GM12878 (cell line): Measurements from ENCODE around the gene CLDN15.

Experiments used
- CTCF ChIP-seq, 3 experiments: IDR thresholded peaks in 2 of 3; conservative IDR thresholded peaks in 1 of 3; 2 replicates each; pipeline ENCODE4 v1.5.1; 2011; ENCODE audit warnings: low read depth in 3 of 3, low read length in 3 of 3, mild to moderate bottlenecking in 3 of 3, control low read depth in 2 of 3, moderate library complexity in 2 of 3, inconsistent platforms in 1 of 3, mixed read lengths in 1 of 3; ENCODE audit not compliant: control insufficient read depth in 2 of 3, insufficient read depth in 1 of 3; ENCODE audit errors: extremely low read depth in 1 of 3
- MAX ChIP-seq: IDR thresholded peaks from 2 replicates; pipeline ENCODE4 v1.6.1; 2012; ENCODE audit warnings: low read depth, low read length, improper control_type of control experiment
- POLR2A ChIP-seq: IDR thresholded peaks from 2 replicates; pipeline ENCODE4 v1.6.1; 2011; ENCODE audit warnings: low read depth, mild to moderate bottlenecking, low read length
- REST ChIP-seq: IDR thresholded peaks from 2 replicates; pipeline ENCODE4 v1.6.1; 2012; ENCODE audit warnings: mild to moderate bottlenecking, low read depth, low read length
- SMAD1 ChIP-seq: fragments of 450-650 bp; IDR thresholded peaks from 2 replicates; pipeline ENCODE4 v1.6.1; 2018; ENCODE audit warnings: mild to moderate bottlenecking, low read depth; ENCODE audit not compliant: partially characterized antibody
- TAF1 ChIP-seq: IDR thresholded peaks from 2 replicates; pipeline ENCODE4 v1.6.1; 2011; ENCODE audit warnings: mild to moderate bottlenecking, low read depth, low read length, borderline replicate concordance
- USF1 ChIP-seq: IDR thresholded peaks from 2 replicates; pipeline ENCODE4 v1.6.1; 2011; ENCODE audit warnings: borderline replicate concordance, low read depth, mild to moderate bottlenecking, moderate library complexity, mixed read lengths, low read length; ENCODE audit not compliant: insufficient read depth; ENCODE audit errors: extremely low read length
- ZNF274 ChIP-seq: IDR thresholded peaks from one replicate; pipeline ENCODE4 v1.8.0; 2011; ENCODE audit not compliant: insufficient read length, insufficient read depth

- no peak for TF ChIP-seq USF1
- TF ChIP-seq SMAD1 = no peak
- TF ChIP-seq ZNF274 = no peak
- TF ChIP-seq CTCF (IDR thresholded peaks at IDR 0.05 in 2 of 3, conservative IDR thresholded peaks at IDR 0.05 in 1 of 3; ENCODE audit: control insufficient read depth in 2 of 3, extremely low read depth in 1 of 3, insufficient read depth in 1 of 3, low read depth in 3 of 3, low read length in 3 of 3) = no peak
- TF ChIP-seq POLR2A = no peak
- TF ChIP-seq MAX = no peak
- no peak for TF ChIP-seq REST
- TF ChIP-seq TAF1 = no peak
These were observed 35.0 kb downstream of the CLDN15 start for GRCh38 chr7:101202603-101202918.
